Right lobe of liver (tissue), 6 donors: ENCODE data around the gene PKN3. TPM values are rescaled to one million over a fixed set of nuclear protein-coding genes. Genes with fewer than 3 reads are reported as not detected.
A peak's percentile ranks its signal among the peaks of the same experiment; 100 is the strongest.

Experiments
- ATAC-seq, 4 donors: fragments of 200-7000 bp; cut with Tn5 transposase; one replicate each; pipeline ENCODE4 v1.9.1; 2020; ENCODE audit warnings: mild to moderate bottlenecking in 4 of 4, moderate library complexity in 4 of 4
- DNase-seq, 3 donors: peaks; one replicate each; pipeline ENCODE4 v3.0.0-alpha.2; 2020
- H3K27ac ChIP-seq, 3 donors: fragments of 200-600 bp; one replicate each; pipeline ENCODE4 v1.8.0; 2022
- H3K27me3 ChIP-seq, 2 donors: fragments of 200-600 bp; one replicate each; pipeline ENCODE4 v1.8.0; 2022
- H3K36me3 ChIP-seq, 4 donors: fragments of 200-600 bp; sonication (generic) in 1 of 4; one replicate each; pipeline versions ENCODE4 v1.5.1 to v1.8.0; 2017 to 2022; ENCODE audit warnings: control low read depth in 1 of 4
- H3K4me1 ChIP-seq, 4 donors: fragments of 200-600 bp; sonication (generic) in 1 of 4; one replicate each; pipeline versions ENCODE4 v1.5.1 to v1.8.0; 2017 to 2022; ENCODE audit warnings: control low read depth in 1 of 4
- H3K4me3 ChIP-seq, 3 donors: fragments of 200-600 bp; one replicate each; pipeline ENCODE4 v1.8.0; 2022
- H3K9me3 ChIP-seq, 4 donors: fragments of 200-600 bp; sonication (generic) in 1 of 4; one replicate each; pipeline versions ENCODE4 v1.5.1 to v1.8.0; 2017 to 2022; ENCODE audit warnings: control low read depth in 1 of 4
- POLR2A ChIP-seq: fragments of 450-650 bp; IDR thresholded peaks from one replicate; pipeline ENCODE4 v1.6.1; 2017; ENCODE audit warnings: antibody characterized with exemption, mild to moderate bottlenecking
- WGBS: methylation state at CpG from one replicate; pipeline ENCODE4 v1.1.6; 2018; ENCODE audit warnings: low coverage, low lambda C conversion rate; ENCODE audit not compliant: insufficient coverage; ENCODE audit errors: missing lambda C conversion rate; 5-methylcytosine and 5-hydroxymethylcytosine counted together
- intact Hi-C, 2 donors: fragments of 100-400 bp; cut with DNase I; formaldehyde crosslinking; loops; one replicate each; pipeline versions ENCODE4 v1.11.2 to v1.14.1; 2022
- total RNA-seq, 6 experiments: library from RNA; depleted of rRNA in 2 of 6; stranded (reverse); fragments of >200 nt in 2 of 6; fragmentation: NEBNext Ultra II Directional in 3 of 6; extraction: Animal tissue kit (Norgen Biotek cat#: 25700) in 3 of 6; gene quantifications; one replicate each; pipeline versions ENCODE4 v1.1.0 to v1.2.4, GENCODE V29; 2016 to 2023
- TF ChIP-seq, protein P1 (sequence below), 4 donors: fragments of 200-600 bp in 3 of 4; fragments of 450-650 bp in 1 of 4; IDR thresholded peaks; one replicate each; pipeline versions ENCODE4 v1.5.1 to v1.8.0; 2016 to 2022; ENCODE audit warnings: antibody characterized with exemption in 4 of 4, mild to moderate bottlenecking in 2 of 4
- donor health status: DM: no; HTN: yes; CAD: no.
- donor health status: DM: no; HTN: no; CAD: no.
- donor health status: DM: no; HTN: no; CAD: no.
- donor health status: DM: no; HTN: yes; CAD: no.
- donor health status: DM: no; HTN: yes; CAD: no.

PKN3 gene
- total RNA-seq, 6 experiments from 2014 or later: 0.81 to 4.9 (median 2.4) TPM

DNA sequence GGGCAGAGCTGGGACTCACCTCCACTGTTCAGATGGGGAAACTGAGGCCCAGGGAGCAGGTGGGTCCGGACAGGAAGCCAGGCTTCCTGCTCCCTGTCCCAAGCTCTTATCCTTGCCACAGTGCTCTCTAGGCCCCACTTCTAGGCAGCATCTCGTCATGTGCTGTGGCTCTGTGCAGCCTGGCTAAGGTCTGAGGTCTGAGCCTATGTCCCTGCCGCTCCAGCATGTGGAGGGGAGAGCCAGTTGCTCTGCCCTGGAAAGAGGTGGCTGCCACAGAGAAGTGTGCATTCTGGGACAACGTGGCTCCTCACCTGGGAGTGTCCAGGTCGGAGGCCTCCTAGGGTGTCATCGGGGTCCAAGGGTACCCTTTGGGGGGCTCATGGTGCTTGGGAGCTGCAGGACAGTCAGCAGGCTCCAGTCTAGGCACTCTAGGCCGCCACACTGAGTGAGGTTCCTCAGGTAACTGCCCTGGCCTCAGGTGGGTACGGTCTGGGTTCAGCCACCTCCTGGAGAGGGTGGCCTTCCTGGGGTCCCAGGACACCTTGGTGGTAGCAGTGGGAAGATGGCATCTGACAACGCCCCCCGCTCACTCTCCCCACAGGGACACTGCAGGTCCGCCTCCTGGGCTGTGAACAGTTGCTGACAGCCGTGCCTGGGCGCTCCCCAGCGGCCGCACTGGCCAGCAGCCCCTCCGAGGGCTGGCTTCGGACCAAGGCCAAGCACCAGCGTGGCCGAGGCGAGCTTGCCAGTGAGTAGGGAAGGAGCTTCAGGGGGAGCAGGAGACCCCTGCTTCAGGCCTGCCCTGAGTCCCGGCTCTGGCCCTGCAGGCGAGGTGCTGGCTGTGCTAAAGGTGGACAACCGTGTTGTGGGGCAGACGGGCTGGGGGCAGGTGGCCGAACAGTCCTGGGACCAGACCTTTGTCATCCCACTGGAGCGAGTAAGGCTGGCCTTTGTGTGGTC is 10.4 kb downstream of the PKN3 start:
- H3K27ac ChIP-seq: no peak overlapping the region
- intact Hi-C loops: no loop called here
- WGBS: no CpG with 5 or more reads among the region's 26 CpGs
- no peaks in the 10 kb centered on the region for H3K36me3 ChIP-seq
- TF ChIP-seq, protein P1, sequence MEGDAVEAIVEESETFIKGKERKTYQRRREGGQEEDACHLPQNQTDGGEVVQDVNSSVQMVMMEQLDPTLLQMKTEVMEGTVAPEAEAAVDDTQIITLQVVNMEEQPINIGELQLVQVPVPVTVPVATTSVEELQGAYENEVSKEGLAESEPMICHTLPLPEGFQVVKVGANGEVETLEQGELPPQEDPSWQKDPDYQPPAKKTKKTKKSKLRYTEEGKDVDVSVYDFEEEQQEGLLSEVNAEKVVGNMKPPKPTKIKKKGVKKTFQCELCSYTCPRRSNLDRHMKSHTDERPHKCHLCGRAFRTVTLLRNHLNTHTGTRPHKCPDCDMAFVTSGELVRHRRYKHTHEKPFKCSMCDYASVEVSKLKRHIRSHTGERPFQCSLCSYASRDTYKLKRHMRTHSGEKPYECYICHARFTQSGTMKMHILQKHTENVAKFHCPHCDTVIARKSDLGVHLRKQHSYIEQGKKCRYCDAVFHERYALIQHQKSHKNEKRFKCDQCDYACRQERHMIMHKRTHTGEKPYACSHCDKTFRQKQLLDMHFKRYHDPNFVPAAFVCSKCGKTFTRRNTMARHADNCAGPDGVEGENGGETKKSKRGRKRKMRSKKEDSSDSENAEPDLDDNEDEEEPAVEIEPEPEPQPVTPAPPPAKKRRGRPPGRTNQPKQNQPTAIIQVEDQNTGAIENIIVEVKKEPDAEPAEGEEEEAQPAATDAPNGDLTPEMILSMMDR (IDR thresholded peaks at IDR 0.05): no peak
- no peak for TF ChIP-seq POLR2A
- H3K27me3 ChIP-seq: no peaks in the 10 kb centered on the region
- peak in 2 of 4 donors; percentile 9 to 34 for ATAC-seq
- H3K4me3 ChIP-seq: no peak overlapping the region
- H3K4me1 ChIP-seq: no peaks in the 10 kb centered on the region
- no peaks in the 10 kb centered on the region for H3K9me3 ChIP-seq
- peak; percentile 8 to 49 (median 39) for DNase-seq

DNA sequence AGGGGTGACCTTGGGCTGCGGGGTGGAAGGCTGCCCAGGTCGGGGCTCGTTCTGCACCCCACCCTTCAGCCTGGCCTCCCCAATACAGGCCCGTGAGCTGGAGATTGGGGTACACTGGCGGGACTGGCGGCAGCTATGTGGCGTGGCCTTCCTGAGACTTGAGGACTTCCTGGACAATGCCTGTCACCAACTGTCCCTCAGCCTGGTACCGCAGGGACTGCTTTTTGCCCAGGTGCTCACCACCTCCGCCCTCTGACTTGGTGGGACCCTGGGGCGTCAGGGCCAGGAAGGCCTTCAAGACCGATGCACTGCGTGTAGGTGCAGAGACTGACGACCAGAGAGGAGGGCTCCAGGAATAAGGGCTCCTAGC is 11.1 kb downstream of the PKN3 start:
- intact Hi-C loops: no loop called here
- peak in 1 of 3 donors; percentile 38 for DNase-seq
- Histone ChIP-seq H3K4me1 (no peaks in the 10 kb centered on the region), H3K27me3 (no peaks in the 10 kb centered on the region), H3K36me3 (no peaks in the 10 kb centered on the region), H3K9me3 (no peaks in the 10 kb centered on the region), H3K4me3 (no peak overlapping the region), H3K27ac (no peak overlapping the region)
- peak in 1 of 4 donors; percentile 17 for ATAC-seq
- 60% methylated on average over 1 of the region's 13 CpGs for WGBS
- TF ChIP-seq, protein P1 (IDR thresholded peaks at IDR 0.05): no peak

DNA sequence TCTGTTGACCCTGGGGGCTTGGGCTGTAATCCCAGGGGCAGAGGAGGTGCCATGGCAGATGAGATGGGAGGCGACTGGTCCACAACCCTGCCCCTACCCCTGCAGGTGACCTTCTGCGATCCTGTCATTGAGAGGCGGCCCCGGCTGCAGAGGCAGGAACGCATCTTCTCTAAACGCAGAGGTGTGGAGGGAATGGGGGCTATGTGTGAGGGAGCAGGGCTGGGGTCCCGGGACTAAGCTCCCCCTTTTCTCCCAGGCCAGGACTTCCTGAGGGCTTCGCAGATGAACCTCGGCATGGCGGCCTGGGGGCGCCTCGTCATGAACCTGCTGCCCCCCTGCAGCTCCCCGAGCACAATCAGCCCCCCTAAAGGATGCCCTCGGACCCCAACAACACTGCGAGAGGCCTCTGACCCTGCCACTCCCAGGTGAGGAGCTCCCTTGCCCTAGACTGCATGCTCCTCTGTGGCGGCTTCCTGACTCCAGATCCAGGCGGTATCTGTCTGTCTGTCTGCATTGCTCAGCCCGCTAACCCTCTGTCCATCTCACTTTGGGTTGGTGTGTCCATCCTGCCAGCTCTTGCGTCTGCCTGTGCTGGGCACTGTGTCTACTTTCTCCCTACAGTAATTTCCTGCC is 11.8 kb downstream of the PKN3 start:
- Histone ChIP-seq H3K27ac (no peak overlapping the region), H3K4me1 (no peaks in the 10 kb centered on the region), H3K27me3 (no peaks in the 10 kb centered on the region), H3K9me3 (no peaks in the 10 kb centered on the region), H3K4me3 (no peak overlapping the region), H3K36me3 (no peaks in the 10 kb centered on the region)
- intact Hi-C loops: no loop called here
- no peak for ATAC-seq
- no peak for TF ChIP-seq POLR2A
- TF ChIP-seq, protein P1 (IDR thresholded peaks at IDR 0.05): no peak
- WGBS: 100% methylated on average over 1 of the region's 19 CpGs
- peak in 2 of 3 donors; percentile 33 to 41 for DNase-seq

DNA sequence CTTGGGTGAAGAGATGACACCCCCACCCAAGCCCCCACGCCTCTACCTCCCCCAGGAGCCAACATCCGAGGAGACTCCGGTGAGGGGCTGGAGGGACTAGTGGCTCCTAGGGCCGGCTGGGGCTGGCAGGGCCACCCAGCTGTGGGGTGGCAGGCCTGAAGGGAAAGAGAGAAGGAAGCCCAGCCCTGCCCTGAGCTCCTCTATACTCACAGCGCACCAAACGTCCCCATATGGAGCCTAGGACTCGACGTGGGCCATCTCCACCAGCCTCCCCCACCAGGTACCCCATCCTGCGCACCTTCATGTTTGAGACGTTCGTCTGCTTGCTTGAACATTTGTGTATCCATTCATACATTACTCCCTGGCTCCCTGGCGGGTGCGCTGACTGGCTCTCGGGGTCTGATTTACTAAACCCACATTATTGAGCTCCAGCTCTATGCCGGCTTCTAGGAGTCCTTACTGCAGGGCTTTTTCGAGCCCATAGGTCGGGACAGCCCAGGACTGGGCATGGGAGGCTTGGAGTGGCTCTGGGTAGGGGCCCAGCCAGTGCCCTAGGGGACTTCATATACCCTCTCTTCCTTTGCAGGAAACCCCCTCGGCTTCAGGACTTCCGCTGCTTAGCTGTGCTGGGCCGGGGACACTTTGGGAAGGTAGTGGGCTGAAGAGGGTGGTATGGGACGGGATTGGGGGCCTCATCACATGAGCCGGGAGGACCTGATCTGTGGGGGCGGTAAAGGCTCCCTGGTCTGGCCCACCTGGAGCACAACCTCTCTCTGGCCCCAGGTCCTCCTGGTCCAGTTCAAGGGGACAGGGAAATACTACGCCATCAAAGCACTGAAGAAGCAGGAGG is 12.5 kb downstream of the PKN3 start:
- intact Hi-C loops: no loop called here
- ATAC-seq: no peak

More for the DNA sequence above, 12.5 kb downstream of the PKN3 start:
- peak; percentile 9 to 36 (median 23) for DNase-seq
- Histone ChIP-seq H3K4me3 (no peak overlapping the region), H3K27ac (no peak overlapping the region), H3K9me3 (no peaks in the 10 kb centered on the region), H3K27me3 (no peaks in the 10 kb centered on the region), H3K4me1 (no peaks in the 10 kb centered on the region), H3K36me3 (no peaks in the 10 kb centered on the region)
- WGBS: 94% methylated on average over 9 of the region's 24 CpGs
- TF ChIP-seq, protein P1 (IDR thresholded peaks at IDR 0.05): no peak
- TF ChIP-seq POLR2A: no peak
